GM19397 (cell line): ENCODE measurements around the gene LCNL1.
"Not testable (repeated sequence)": the region's sequence is repeated elsewhere in the genome, so short reads cannot be mapped to it uniquely, and the experiment has no call there.

Experiments
- ATAC-seq: cut with Tn5 transposase; IDR thresholded peaks from one replicate; pipeline ENCODE4 v1.9.1; 2021; ENCODE audit warnings: mild to moderate bottlenecking, moderate library complexity; ENCODE audit not compliant: unreplicated experiment

Gene LCNL1

DNA sequence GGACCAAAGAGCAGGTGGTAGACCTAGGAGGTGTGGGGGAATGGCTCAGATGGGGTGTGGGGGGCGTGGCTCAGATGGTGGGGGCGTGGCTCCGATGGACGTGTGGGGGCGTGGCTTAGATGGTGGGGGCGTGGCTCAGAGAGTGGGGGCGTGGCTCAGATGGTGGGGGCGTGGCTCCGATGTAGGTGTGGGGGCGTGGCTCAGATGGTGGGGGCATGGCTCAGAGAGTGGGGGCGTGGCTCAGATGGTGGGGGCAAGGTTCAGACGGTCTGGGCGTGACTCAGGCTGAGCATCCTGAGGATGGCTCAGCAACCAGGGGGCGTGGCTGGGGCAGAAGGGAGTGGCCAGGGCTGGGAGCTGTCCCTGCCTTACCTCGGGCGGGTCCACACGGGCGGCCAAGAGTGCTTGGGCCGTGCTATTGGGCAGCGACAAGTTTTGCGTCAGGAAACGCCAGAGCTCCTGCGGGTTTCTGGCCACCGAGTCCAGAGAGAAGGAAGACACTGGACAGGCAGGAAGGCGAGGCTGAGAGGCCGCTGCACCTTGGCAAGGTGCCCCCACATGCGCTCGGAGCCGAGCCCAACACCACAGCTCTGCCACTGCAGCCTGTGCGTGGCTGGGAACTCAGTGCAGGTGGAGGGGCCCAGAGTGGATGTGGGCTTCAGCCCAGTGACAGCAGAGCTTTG lies 39.3 kb downstream of the LCNL1 start:
- ATAC-seq, result no peak

DNA sequence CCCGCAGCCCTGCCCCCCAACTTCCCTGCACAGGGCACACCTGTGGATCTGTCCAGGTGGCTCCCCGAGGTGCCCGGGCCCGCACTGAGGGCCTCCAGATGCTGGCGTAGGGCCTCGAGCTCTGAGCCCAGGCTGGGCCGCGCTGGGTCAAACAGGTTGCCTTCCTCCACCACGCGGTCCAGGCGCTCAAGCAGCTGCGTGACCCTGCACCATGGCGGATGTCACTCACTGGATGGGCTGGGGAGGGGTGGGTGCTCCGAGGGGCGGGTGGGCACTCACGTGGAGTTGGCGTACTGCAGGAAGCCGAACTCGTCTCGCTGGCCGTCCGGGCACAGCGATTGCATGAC lies 39.8 kb downstream of the LCNL1 start:
- no peak for ATAC-seq

DNA sequence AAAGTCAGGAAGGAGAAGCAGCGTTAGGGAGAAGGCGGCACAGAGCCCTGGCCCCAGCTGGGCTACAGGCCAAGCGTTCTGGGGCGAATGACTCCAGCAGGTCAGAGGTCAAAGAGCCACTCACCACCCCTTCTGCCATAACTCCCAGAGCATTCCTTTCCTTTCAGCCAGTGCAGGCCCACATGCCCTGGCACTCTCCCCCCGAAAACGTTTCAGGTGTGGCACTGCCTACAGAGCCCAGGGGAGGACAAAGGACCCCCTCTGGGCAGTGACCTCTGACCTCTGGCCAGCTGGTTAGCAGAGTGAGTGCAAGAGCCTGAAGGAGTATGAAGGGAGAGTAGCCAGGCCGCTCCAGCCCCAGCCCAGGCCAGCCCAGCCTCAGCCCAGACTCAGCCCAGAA lies 40.4 kb downstream of the LCNL1 start:
- ATAC-seq, result no peak

DNA sequence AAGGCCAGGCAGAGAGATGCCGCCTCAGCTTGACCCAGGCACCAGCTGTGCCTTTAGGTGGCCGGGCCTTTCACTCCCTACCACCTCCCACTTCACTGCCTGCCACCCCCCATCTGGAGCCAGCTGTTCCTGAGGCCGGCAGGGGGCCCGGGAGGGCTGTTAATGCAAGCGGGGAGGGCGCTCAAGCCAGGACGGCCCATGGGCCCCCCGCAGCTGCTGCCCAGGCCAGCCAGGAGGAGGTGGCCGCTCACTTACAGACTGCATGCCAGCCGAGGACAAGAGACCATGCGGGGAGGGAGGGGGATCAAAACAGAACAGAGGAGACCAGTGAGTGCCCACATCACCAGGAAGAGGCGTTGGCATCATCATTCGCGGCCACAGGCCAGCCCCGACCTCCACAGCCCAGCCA lies 40.8 kb downstream of the LCNL1 start:
- no peak for ATAC-seq

DNA sequence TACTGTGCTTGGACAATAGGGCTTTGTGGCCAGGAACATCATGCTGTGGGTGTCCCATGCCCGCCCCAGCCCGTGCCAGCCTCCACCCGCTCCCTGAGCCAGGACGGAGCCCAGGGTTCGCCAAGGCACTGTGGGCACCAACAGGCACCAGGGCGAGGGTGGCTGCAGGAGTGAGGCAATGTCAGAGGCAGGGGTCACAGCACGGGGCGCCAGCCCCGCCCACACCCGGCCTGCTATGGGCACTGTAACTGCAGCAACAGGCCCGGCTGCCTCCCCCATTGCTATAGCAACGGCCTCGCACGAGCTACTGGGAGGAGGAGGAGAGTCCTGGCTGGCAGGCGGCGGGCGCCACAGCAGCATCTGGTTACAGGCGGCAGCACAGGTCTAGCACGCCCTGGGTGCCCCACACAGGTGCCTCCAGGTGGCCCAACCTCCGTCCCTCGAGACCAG lies 42.7 kb downstream of the LCNL1 start:
- ATAC-seq, result no peak

DNA sequence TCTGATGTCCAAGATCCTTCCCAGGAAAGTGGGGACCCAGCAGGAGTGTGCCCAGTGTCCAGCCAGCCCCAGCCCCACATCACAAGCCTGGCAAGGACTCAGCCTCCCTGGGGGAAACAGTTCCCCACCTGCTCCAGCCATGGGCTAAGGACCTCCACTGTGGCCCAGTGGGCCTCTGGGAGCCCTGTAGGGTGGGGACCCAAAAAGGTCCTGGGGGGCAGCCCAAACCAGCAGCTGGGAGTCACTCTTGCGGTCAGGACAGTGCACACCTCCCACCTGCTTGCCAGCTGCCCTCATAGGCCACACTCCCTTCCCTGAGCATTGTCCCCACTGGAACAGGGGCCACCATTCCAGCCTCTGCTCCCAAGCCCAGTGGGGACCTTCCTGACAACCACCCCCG lies 43.6 kb downstream of the LCNL1 start:
- ATAC-seq, result no peak

DNA sequence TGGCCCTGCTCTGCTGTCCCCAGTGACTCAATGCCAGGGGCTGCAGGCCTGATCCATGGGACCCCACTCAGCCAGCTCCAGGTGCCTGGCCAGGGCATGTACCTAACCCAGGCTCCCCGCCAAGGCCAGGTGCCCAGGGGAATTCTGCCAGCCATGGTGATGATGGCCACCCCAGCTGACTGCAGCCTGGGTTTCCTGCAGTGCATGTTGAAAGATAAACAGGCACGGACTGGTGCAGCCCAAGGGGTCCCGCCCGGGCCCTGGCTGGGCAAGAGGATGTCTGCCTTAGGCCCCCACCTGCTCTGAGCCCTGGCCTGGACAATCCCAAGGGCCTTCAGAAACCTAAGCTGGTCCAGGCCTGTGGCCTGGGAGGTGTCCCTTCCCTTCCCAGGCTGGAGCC lies 44.0 kb downstream of the LCNL1 start:
- no peak for ATAC-seq

DNA sequence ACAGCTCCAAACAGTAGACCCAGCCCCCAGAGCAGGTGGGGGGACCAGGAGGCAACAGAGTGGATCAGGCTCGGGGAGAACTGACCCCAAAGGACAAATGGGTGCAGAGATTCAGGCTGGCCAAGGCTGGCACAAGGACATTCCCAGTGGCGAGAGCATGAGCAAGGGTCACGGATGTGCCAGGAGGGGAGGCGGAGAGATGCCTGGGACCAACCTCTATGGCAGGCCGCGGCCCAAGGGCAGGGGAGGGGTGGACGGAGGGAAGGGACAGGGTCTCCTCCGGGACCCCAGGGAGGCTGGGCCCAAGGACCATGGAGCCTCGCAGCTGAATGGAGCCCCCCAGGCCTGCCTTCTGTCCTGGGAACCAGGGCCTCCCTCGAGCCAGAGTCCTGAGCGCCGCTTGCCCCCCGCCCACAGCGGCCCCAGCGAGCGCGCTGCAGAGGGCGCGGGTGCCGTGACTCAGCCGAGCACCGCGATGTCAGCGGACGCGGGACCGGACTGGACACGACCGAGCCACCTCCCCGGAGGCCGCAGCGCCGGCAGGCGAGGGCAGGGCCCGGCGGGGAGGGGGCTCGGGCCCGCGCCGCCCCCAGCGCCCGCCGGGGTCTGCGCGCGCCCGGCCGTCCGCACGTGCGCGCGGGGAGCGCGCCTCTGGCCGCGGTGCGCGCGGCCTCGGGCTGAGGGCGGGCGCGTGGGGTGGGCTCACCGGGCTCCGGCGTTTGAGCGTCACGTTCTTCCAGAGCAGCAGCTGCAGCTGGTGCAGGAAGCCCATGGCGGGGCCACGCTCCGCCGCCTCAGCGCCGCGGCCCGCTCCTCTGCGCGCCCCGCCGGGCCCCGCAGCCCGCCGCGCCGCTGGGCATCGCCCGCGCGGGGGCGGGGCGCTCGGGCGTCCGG lies 44.8 kb downstream of the LCNL1 start, which contains the start of gene ABCA2:
TSS of gene ABCA2 (minus strand) at position 869 of the 894 bp plus-strand sequence. CDS start at position 772, 97 bp downstream.
- no peak for ATAC-seq

DNA sequence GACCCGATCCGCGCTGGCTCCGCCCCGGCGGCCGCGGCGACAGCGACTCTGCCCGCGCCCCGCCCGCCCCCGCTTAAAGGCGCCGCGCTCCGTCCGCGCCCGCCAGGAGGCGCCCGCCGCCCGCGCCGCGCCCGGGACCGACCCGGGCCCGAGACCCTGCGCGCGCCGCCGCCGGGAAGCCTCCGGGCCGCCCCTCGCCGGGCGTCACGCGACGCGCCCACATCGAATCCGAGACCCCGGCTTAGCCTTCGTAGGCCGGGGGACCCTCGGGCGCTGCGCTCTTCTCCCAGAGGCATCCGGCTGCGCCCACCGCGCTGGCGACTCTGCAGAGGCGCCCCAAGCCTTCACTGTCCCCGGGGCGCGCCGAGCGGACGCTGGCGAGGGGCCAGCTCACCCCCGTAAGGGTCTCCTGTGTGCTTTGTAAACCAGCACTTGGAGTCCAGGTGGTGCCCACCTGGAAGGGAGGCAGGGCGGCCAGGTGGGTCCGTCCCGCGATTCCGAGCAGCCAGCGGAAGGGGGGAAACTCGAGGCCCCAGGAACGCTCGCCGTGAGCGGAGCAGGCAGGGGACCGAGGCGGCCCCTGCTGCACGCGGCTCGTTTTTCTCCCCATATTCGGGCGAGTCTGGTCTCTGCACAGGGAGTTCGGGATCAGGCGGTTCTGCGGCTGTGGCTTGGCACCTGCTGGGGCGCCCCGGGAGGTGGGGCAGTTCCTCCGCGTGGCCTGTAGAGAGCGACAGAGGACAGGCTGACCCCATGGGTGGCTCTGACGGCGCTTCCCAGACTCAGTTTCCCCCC lies 45.7 kb downstream of the LCNL1 start:
- ATAC-seq, result peak; percentile 42

DNA sequence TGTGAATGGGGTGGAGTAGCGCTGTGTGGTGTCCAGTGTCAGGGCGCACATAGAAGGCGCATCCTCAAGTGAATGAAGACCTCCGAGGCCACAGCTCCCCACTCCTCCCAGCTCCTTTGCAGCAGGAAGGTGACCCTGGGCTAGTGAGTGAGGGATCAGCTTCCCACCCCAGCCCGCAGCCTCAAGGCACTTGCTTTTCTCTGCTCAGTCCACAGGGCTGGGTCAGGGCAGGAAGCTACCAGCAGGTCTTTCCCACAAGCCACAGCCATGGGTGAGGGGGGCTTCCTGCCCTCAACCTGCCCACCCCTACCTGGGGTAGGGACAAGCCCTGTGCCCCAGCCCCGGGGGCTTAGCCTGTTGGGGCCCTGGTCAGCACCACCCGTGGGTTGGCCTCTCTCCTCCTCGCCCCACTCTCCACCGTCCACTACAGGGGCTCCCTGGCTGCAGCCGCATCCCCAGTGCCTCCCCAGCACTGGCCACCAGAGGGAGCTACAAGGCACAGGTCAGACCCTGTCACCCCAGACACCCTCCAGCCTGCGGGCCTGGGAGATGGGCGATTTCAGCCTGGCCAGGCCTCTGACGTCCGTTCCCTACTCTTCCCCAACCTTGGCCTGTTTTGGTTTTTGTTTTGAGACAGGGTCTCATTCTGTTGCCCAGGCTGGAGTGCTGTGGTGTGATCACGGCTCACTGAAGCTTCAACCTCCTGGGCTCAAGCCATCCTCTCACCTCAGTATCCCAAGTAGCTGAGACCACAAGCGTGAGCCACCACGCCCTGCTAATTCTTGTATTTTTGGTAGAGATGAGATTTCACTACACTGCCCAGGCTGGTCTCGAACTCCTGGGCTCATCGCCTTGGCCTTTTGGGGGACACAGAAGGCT lies 46.5 kb downstream of the LCNL1 start:
- no peak for ATAC-seq

DNA sequence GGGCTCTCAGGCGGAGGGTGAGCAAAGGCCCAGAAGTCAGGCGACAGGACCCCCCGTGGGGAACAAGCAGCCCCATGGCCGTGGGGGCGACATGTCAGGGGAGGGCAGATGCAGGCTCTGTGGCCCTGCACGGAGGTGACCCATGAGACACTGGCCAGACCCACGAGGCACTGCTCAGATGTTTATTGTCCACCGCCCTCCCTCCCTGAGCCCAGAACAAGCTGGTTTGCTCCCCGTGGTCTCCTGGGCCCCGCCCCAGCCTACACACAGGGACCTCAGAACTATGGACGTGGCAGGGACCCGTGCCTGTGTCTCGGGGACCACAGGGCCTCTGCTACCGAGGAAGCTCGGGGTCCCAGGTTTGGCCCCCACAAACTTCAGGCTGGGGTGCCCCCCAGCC lies 47.2 kb downstream of the LCNL1 start:
- no peak for ATAC-seq

DNA sequence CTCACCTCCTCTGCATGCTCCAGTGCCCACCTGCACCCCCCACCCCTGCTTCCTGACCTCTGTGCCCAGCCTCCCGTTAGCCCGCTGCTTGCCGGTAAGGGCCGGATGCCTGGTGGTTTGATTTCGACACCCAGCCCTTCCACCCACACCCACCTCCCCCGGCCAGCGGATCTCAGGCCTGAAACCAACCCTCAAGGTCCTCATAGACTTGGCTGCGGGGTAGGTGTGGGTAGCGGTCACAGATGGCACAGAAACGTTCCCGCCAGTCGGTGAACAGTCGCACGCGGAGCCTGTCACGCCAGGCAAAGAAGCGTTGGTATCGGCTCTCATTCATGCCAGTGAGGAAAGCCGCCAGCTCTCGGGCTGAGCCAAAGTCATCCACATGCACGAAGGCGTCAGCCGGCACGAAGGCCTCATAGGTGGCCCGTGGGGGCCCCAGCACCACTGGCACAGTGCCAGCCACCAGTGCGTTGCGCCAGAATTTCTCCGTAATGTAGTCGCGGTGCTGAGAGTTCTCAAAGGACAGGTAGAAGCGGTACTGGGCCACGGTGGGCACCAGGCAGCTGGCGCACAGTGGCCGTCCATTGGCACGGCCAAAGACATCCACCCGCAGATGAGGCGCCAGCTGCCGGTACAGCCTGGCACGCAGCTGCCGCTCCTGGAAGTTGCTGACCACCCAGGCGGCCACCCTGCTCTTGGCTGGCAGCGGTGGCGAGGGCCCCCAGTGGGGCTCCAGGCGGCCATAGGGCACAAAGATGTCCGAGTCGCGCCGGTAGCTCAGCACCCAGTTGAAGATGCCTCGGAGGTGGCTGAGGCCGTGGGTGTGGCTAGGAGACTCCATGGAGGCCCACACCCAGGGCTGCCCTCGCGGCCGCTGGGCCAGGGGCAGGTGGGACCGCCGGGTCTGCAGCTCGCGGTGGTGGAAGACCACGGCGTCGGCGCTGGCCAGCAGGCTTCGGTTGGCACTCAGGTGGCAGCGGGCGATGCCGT lies 48.0 kb downstream of the LCNL1 start:
- no peak for ATAC-seq

DNA sequence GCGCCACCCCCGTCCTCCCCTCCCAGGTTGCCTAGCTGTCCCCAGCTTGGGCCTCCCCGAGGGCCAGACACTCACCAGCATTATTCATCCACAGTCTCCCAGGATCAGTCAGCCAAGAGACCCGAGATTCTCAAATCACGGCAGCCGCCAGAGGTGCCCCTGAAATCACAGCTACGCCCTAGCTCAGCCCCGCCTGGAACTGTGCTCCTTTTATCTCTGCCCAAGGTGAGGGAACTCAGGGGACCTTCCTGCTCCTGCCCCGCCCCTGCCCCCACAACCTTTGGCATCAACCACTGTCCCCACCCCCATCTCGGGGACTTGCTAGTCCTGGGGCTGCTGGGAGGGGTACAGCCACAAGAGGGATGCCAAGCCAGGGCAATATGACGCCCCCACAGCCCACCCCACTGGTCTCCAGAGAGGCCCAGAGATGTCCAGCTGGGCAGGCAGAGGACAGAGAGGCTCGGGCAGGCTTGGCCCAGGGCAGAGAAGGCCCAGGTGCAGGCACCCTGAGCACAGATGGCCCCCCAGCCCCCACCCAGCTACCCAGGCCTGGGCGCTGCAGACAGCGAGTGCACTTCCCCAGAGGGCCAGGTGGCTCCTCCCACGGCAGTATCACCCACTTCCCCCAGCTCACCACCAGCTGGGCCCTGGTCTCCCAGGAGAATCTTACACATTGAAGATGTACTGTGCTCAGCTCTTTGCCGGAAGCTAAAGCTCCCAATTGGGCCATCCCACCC lies 49.3 kb downstream of the LCNL1 start, which contains the start of gene FUT7:
TSS of gene FUT7 (minus strand) at position 185 of the 737 bp plus-strand sequence. CDS start at position 88, 97 bp downstream.
- ATAC-seq, result no peak

DNA sequence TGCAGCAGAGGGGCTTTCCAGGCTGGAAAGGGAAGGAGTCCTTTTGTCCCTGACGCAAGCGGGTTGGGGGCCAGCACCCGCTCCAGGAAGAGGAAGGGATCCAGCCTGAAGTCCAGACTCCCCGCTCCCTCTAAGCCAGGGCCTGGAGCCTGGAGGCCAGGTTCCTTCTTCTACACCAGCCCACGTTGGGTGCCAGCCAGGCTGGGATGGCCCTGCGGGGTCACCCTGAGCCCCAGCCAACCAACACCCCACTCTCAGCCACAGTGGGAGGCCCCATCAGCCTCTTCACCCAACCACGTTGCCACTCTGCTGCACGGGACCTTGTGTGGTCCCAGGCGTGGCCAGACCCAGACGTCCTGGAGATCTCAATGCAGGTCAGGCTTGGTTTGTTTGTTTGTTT lies 50.1 kb downstream of the LCNL1 start:
- ATAC-seq, result no peak

DNA sequence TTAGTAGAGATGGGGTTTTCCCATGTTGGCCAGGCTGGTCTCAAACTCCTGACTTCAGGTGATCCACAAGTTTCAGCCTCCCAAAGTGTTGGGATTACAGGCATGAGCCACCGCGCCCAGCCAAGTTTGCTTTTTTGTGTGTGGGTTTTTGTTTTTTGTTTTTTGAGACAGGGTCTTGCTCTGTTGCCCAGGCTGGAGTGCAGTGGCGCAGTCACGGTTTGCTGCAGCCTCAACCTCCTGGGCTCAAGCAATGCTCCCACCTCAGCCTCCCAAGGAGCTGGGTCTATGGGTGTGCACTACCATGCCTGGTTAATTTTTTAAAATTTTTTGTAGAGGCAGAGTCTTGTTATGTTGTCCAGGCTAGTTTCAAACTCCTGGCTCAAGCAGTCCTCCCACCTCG lies 50.7 kb downstream of the LCNL1 start:
- not testable (repeated sequence) for ATAC-seq

DNA sequence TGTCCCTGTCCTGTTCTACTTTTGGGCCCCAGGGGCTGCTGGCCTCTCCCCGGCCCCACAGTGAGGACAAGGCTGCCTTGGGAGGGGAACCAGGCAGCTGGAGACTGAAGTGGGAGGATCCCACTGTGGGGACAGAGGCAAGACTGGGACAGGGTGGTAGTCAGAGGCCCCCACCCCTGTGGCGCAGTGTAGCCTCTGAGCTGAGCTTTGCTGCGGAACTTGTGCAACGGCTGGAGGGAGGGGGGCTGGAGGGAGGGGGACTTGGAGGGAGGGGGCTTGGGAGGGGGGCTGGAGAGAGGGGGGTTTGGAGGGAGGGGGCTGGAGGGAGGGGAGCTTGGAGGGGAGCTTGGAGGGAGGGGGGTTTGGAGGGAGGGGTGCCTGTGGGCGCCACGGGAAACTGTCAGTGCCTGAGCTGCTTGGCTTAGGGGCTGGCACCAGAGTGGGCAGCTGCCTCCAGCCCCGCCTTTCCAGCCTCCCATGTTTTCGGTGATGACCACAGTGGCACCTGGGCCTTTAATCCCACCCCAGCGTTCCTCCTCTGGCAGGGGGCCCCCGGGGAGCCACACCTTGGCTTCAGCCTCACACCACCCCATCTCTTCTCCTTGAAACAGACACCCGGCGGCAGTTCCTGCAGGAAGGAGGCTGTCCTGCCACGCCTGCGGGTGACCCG lies 51.4 kb downstream of the LCNL1 start:
- no peak for ATAC-seq

DNA sequence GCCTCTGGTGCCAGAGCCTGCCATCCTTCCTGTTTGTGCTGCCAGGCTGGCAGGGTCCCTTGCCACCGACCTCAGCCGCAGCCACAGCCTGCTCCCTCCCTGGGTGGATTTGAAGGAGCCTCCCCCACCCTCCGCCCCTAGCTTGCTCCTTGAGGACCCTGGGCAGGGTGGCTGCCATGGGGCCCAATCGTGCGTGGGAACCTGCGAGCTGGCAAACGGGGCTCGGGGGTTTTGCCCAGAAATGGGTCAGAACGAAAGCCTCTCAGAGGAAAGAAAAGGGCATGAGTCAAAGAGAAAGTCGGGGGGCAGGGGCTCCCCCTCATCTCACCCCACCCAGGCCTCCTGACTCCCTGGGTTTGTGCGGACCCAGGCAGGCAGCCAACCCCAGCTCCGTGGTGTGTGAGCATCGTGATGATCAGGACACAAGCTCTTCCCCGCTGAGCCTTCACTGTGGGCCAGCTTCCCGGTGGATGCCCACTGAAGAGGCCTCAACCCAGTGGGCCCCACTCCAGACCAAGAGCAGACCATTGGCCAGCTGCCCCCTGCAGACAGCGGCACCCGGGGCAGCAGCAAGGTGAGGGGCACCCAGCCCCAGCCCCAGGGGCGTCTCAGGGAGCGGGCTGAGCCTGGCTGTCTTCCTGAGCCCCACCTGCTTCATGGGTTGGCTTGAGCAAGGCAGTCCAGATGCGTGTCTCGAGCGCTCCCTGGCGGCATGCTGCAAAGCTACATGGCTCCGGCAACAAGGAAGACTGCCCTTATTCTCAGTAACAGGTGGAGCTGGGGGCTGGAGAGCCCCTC lies 52.1 kb downstream of the LCNL1 start:
- ATAC-seq, result peak; percentile 48
